GM12875 (cell line): ENCODE measurements around the gene SLC22A13.
"Not testable (repeated sequence)": the region's sequence is repeated elsewhere in the genome, so short reads cannot be mapped to it uniquely, and the experiment has no call there.

Source experiments
- H3K4me3 ChIP-seq: one replicate; pipeline ENCODE4 v1.5.1; 2011; ENCODE audit warnings: low read depth, low read length, control low read depth
- CTCF ChIP-seq: IDR thresholded peaks from 2 replicates; pipeline ENCODE4 v1.5.1; 2011; ENCODE audit warnings: low read depth, mild to moderate bottlenecking, control low read depth, inconsistent platforms, low read length, moderate library complexity, borderline replicate concordance; ENCODE audit not compliant: insufficient read depth

SLC22A13 gene

GRCh38 chr3:38318766-38319671, 53.4 kb downstream of the SLC22A13 start:
- no peak for TF ChIP-seq CTCF
- H3K4me3 ChIP-seq = no peak overlapping the region

DNA sequence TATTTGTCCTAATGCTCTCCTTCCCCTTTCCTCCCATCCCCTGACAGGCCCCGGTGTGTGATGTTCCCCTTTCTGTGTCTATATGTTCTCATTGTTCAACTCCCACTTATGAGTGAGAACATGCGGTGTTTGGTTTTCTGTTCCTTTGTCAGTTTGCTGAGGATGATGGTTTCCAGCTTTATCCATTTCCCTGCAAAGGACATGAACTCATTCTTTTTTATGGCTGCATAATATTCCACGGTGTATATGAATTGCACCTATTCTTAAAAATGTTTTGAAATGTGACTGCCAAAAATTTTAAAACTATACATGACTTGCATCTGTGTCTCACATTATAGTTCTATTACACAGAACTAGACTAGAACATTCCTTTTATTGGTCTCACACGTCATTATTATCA, 55.0 kb downstream of the SLC22A13 start:
- H3K4me3 ChIP-seq = not testable (repeated sequence)

- H3K4me3 ChIP-seq = no peak overlapping the region
- no peak for TF ChIP-seq CTCF
Observed at GRCh38 chr3:38323060-38323459, 57.4 kb downstream of the SLC22A13 start.

DNA sequence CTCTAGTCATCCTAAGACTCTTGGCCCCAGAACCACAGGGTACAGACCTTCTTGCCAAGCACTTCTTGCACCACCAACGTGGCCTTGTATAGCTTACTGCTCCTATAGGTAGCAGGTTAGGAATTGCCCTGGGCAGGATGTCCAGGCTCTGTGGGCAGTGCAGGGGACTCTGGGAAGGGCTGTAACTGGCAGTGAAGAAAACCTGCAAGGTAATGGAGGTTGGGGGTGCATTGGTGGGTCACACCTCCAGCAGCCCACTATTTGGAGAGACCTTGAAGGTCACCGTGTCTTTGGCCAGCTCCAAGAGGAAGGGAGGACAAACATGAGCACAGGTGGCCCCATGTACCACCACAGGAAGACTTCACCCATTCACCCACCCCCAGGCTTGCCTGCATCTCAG, 59.6 kb downstream of the SLC22A13 start:
- no peak overlapping the region for H3K4me3 ChIP-seq
- TF ChIP-seq CTCF = no peak

- no peak overlapping the region for H3K4me3 ChIP-seq
- no peak for TF ChIP-seq CTCF
Observed at GRCh38 chr3:38327335-38328009, 61.9 kb downstream of the SLC22A13 start.
